NCI-H1436 treated with DMSO at 0.1 percent for 48 hours (cell line): ENCODE measurements around the gene C8A.

Source experiments
- DNase-seq: peaks from one replicate; lab custom pipeline; 2025; lab: John Stamatoyannopoulos, UW

The C8A gene

DNA sequence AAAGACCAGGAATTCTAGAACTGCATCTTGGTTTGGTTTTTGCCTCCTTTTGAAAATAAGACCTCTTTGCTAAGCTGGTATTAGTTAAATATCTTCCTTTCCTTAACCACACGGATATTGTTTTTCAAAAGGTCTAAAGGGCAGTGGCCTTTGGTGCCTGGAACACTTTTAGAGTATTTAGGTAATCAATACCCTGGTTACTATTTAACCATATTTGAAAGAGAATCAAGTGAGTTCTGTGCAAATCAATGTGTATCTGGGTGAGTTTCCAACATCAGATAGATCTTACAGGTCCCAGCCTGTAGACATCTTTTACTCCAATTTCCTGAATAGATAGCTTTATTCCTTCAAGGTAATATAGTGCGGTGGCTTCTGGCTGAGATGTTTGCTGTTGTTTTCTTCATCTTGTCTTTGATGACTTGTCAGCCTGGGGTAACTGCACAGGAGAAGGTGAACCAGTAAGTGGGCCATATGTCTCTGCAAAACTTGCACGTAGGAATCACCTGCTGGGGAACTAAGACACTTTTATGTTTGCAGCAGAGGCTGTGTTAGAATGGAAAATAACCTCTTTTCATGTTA, at the start of gene C8A:
C8A (plus strand) TSS at position 277 of the 579 bp plus-strand sequence; CDS start at position 382, 105 bp downstream.
- DNase-seq = no peak

DNA sequence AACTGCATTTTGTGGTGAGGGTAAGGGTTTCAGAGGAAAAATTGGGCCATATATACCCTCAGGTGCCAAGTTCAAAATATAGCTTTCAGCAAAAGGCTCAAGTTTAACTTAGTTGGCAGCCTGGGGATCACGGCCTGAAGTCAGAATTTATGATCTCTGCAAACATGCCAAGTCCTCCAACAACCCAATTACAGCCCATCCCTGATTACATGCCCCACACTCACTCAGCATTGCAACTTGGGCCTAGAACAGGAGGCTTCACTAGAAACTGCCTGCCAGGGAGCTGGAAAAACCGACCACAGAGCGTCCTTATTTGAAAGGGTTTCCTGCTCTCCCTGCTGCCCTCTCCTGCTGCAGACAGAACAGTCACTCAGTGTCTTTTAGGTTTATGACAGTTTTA, 47.8 kb upstream of the C8A start:
- no peak for DNase-seq

DNA sequence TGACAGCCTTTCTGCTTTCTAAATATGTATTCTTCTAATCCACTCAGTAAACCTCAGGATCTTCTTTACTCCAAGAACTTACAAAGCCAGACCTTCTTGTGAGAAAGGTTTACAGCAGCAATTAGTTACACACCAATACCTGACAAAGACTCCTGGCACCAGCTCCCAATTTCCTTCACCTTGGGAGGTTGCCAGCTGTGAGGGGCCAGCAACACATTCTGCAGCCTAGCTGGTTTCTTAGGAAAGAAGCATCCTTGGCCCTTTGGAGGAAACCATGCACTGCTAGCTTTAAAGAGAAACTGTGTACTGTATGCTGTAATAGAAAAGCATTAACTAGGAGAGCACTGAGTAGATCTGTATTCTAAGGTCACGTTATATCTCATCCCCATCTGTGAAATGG, 46.2 kb upstream of the C8A start:
- DNase-seq = no peak

DNA sequence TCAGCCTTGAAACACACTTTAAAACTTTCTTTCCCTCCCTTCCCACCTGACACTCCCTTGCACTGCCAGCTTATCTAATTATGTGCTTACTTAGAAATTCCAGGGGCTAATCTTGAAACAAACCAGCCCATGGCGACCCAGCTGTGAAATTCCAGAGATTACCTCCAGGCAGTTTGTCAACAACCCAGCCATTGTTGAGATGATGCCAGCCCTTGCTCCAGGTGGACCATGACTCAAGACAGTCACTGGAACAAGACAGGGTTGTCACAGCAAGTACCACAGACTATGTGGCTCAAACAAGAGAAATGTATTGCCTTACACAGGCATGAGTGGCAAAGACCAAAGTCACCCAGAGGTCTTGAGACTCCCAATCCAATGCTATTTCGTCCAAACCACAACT, 43.3 kb upstream of the C8A start:
- no peak for DNase-seq

DNA sequence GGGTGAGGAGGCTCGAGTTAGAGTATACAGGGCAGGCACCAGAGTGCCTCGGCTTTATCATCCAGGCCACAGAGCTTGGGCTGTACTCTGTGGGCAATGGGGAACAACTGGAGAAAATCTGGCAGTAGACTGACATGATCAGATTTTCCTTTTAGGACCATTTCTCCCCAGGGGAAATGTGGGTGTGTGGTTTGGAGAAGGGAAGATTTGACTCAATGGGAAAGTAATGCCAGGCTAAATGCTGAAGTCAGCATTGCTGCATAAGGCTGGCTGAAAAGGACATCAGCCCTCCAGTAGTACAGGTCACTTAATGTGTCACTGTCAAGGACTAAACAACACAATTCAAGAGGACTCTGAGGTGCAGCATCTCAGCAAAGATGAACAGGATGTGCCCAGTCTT, 40.4 kb upstream of the C8A start:
- DNase-seq = no peak

DNA sequence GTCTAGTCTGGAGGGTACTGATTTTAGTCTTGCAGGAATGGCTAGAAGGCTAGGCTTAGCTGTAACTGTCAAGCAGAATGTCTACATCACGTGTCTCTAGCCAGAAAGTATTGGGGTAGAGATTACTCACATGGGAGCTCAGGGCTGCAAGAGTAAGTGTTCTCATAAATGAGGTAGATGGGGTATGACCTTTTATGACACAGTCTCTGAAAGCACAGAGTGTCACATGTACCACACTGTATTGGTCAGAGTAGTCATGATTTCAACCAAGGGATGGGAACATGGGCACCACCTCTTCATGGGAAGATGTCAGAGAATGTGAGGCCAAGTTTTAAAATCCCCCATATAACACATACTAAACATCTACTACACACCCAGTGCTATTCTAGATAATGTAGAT, 38.3 kb upstream of the C8A start:
- DNase-seq = no peak

DNA sequence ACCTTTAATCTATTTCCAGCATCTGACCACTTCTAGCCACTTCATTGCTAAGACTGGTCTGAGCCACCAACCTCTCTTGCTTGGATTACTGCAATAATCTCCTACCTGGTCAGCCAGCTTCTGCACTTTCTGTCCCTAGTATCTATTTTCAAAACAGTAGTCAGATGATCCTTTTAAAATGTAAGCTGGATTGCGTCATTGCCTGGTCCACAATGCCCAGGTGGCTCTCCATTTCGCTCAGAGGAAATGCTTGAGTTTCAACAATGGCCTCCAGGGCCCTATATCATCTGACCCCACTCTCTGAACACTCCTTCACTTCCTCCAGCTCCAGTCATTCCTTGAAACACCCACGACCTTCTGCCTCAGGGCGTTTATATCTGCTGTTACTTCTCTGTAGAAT, 37.7 kb upstream of the C8A start:
- DNase-seq = no peak

DNA sequence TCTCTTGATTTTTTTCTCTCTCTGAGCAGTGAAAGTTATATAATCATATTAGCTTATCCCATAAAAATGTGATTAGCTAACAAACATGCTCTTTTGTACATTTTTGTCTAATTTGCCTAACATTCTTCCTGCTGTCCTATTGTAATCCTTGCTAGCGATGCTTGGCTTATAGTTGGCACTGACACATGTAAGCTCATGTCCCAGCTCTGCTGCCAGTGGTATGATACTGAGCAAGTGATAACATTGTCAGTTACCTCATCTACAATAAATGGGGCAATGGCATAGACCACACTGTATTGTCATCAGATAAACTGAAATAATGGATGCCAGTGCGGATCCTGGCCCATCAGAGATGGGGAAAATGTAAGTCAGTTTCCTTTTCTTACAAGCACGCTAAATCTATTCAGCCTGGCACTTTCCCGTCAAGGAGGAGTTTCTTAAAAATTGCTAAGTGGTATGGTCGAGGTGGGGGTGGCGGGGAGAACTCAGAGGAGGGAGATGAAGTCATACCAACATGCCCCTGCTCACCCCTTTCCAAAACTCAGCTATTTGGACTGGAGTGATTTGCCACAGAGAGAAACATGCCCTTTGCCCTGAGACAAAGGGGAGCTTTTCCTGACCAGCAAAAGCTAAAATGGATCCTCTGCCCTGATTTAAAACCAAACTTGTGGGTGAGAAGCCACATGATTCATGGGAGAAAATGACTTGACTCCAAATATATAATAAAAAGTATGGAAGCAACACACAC, 36.7 kb upstream of the C8A start:
- no peak for DNase-seq

DNA sequence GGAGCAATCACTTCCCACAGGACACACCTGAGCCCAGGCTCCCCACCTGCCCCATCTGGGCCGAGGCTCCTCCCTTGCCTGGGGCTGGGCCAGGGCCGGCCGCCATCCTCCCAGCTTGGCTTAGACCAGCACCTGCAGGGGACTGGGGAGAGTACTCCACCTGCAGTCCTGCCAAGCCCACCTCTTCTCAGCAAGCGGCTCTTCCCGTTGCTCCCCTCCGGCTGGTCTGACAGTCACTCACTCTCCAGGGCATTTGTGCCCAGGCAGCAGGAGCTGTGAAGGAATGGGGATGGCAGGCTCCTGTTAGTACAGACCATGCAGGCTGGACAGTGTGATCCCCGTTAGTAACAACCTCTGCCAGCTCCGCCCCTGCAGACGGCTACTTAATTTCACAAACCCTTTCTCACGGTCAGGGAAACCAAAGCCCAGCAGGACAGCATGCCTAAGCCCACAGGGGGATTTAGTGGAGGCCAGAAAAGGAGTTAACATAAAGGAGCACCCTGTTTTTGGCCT, 35.2 kb upstream of the C8A start, which contains the start of gene FYB2:
FYB2 (minus strand) TSS at position 18 of the 513 bp plus-strand sequence. CDS start 114 bp downstream, outside the sequence.
- DNase-seq = no peak

DNA sequence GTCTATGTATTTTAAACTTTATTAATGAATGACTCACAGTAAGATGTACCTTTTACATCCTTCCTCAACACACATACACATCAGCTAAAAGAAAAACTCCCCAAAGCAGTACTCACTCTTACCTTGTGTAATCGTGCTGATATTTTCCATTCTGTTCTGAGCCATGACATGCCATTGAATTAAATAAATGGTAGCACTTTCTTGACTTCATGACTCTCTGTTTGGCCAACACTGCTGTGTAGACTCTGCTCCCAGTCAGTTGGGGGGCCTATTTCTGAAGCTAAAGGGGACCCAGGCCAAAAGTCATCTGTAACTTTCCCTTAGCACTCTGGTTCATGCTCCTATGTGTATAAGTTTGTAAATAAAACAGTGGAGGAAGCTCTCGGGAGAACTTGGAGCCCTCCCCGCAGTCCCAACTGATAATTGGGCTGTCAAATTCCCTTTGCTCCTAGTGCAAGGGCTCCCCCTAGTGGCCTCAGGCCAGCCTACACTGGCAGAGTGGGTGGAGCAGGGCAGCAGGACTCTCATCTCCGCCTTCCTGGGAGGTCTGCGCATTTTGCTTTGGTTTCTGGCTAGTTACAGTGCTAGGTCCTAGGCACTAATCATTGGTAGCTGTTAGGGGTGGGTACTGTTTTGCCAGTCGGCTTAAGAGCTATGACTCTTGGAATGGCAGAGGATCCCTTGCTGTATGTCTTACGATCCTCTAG, 33.7 kb upstream of the C8A start:
- DNase-seq = peak; percentile 17

DNA sequence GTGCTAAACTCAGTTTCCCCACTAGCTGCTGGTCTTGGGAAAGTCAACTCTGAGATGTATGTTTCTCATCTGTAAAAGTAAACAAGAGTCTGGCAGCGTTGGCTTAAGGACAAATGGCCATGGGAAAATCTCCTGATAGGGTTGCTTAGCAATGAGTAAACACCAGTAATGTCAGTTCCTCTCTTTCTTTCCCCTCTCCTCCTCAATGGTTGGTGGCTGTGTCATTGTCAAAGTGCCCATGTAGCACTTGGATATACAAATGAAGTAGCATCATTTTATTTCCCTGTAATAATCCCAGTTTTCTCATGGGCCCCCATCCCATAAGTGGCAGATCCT, 33.2 kb upstream of the C8A start:
- no peak for DNase-seq

DNA sequence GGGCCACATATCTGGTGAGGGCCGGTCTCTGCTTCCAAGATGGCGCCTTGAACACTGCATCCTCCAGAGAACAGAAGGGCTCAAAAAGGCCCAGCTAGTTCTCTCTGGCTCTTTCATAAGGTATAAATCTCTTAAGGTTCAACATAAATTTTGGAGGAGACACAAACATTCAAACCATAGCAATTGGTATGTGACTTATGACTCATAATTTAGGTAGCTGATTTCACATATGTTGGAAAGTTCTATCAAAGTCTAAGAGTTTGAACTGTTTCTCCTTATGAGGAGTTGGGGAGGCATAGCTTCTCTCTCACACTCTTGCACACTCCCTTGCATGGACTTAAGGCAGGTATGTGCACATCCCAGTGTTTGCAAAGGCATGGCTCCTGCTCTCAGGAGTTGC, 30.3 kb upstream of the C8A start:
- DNase-seq = no peak

DNA sequence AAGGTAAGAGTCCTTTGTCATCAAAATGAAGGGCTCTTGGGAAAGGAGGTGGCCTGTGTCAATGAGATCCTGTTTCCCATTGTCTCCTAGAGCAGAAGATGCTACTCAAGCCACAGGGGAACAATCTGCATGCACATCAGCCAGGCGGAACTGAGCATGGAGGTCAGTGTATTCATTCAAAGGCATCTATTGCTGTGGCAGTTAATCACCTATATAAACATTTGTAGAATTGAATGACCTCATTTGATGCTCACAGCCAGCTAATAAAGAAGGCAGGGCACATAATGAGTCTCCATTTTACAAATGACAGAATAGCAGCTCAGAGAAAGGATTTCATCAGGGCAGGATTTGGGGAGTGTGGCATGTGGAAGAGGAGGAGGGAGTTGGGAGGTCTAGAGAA, 29.7 kb upstream of the C8A start:
- no peak for DNase-seq

DNA sequence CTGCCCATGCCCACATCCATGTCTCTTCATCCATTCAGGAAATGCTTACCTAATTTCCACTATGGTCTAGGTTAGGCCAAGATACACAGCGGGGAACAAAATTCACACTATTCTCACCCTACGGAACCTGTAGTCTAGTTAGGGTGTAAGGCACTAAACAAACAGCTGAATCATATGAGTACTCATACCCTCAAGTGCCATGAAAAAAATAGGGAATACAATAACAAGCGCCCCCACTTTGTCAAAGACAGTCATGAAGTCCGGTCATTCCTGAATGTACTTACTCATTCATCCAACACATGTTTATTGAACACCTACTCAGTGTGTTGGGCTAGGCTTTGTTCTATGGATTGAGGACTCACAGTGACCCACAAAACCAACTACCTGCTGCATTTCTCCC, 29.2 kb upstream of the C8A start:
- no peak for DNase-seq

DNA sequence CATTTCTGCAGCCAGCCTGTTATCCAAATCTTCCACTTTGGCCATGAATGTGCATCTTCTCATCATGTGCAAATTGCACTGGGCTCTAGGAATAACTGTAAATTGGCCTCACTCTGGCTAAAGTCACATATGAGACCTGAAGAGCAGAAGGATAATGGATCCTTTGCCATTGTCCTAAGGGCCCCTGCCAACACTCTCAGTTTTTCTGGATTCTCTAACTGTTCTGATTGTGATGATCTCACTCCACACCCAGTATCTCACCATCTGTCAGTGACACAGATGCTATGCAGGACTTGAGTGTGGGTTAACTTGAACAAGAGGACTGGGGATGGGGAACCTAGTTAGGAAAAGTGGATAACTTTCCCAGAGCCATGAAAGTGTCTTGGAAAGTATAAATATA, 26.9 kb upstream of the C8A start:
- DNase-seq = no peak

DNA sequence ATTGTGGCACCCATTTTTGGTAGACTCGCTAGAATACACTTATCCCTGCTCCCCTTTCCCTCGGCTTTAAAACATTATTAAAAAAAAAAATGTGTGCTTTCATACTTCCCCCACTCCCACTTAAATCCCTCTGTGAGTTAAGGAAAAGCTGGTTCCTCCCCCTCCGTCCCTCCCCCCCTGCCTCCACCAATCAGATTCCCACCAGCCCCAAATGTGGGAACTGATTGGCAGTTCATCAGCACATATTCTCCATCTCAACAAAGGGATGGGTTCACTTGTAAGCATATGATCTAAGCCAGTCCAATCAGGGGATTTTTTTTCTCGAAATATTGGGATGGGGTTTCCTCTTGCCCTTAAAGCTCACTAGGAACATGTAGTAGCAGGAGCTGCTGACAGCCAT, 24.5 kb upstream of the C8A start:
- DNase-seq = no peak

DNA sequence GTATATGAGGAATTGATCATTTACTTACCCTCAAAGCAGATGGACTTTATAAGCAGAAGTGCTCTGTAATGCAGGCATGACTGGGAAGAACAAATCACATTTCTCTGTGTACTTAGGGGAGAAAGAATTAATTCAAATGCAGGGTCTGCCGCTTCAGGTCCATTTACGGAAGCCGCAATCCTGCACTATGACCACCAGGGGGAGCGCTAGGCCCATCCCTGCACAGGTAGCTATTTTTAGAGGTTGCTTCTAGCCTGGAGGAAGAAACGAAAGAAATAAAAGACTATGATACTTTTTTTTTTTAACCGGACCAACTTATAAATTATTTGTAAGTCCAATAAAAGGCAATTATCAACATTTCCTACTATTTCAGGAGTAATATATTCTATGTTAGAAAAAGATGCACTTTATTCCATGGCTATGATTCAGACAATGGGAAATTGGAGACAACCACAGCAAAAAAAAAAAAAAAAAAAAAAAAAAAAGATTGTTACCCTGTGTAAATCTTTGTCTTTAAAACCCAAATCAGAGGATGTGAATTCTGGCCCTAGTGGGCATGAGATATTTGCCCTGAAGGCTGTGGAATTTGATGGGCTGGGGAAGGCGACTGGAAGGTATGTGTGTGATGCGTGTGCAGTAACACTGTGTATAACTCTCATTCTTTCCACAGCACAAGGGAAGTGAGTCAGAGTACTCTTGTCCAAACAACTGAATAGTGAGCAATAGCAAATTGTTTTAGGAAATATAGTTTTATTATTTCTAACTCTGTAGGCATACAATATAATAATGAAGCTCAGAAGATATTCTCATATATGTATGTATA, 22.5 kb upstream of the C8A start:
- no peak for DNase-seq

DNA sequence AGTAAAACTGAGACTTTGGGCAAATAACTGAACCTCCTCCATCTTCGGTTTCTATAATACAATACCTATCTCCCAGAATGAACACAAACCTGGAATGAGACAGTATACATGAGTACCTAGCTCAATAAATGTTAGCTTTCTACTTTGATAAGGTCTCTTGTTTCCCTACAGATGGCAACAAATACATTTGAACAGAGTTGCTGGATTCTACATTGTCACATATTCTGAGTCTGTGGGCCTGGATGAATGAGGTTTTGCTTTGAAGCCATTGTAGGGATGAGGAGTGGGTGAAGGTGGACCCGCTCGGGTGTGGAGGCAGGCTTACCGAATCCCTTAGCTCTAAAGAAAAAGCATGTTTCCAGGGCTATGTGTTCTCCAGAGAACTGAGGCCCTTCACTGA, 21.5 kb upstream of the C8A start:
- DNase-seq = no peak

DNA sequence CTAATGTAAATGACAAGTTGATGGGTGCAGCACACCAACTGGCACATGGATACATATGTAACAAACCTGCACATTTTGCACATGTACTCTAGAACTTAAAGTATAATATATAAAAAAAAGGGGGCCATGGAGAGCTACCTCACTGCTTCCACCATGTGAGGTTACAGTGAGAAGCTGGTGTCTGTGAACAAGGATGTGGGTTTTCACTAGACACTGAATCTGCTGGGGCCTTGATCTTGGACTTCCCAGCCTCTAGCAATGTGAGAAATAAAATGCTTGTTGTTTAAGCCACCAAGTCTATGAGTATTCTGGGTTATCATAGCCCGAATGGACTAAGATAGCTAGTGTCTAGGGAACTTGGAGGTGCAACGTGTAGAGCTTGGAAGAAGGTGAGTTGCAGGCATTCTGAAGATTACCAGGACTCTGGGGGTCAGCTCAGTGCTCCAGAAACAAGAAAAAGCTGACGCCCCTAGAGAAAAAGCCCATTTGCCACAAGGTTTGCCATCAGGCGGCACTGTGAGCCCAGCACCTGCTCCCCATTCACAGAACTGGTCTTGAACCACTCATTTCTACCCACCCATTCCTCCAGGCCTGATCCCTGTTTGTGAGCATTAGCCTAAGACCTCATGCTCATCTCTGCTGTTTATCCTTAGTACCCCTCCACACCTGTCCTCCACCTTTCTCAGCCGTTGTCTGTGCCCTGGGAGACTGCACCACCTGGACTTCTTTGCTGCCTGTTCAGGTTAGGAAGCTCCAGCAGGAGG, 20.3 kb upstream of the C8A start:
- no peak for DNase-seq

DNA sequence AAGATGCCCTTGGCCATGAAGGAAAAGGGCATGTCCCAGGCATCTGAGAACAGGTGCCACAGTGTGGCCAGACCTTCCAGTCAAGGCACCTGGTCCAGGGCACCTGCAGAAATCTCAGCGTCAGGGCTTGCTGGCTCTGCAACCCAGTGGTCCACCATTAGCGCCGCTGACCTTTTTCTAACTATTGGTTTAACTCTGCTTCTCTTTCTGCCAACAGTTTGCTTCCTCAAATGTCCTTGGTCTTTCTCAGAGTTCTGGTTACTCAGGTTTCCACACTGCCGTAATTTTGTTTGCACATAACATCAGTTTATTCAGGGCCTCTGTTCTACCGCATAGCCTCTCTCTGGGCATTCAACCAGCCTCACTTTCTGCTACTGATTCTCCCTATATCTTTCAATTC, 18.9 kb upstream of the C8A start:
- DNase-seq = no peak

DNA sequence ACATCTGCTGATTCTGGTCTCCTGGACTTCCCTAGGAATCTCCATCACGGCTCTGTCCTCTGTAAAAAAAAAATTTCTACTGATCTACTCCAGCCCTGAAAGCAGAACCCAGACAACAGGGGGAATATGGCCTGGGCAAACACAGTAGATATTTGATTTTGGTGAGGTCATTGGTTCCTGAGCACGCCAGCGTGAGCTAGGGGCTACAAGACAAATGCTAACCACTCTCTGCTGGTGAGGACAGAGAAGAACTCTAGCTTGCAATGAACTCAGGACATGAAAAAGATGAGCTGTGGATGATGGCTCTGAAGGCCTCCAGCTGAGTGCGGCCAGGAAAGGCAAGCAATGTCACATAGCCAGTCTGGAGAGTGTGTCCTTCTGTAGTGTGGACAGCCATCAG, 18.2 kb upstream of the C8A start:
- no peak for DNase-seq
